NCI-H526 treated with DMSO at 0.1 percent for 48 hours (cell line): ENCODE data around the gene ZNF22.
"Not testable (repeated sequence)": the region's sequence is repeated elsewhere in the genome, so short reads cannot be mapped to it uniquely, and the experiment has no call there.

Experiments used
- DNase-seq: peaks from one replicate; lab custom pipeline; 2025; lab: John Stamatoyannopoulos, UW

The ZNF22 gene

DNA sequence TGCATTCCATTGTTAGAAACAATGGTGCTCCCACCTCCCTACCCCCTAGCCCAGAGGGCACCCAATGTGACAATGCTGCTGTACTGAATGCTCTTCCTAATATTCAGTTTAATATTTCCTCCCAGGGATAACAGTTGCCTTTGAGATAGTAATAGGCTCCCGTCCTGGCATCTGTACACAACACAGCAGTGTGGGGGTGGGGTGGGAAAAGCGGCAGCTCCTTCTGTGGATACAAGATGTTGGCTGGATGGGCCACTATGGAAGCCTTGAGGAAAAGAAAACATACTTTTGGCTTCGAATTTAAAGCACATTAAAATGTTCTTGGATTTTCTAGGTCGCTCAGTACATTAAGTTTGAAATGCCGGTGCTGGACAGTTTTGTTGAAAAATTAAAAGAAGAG is 9.2 kb upstream of the ZNF22 start:
- no peak for DNase-seq

DNA sequence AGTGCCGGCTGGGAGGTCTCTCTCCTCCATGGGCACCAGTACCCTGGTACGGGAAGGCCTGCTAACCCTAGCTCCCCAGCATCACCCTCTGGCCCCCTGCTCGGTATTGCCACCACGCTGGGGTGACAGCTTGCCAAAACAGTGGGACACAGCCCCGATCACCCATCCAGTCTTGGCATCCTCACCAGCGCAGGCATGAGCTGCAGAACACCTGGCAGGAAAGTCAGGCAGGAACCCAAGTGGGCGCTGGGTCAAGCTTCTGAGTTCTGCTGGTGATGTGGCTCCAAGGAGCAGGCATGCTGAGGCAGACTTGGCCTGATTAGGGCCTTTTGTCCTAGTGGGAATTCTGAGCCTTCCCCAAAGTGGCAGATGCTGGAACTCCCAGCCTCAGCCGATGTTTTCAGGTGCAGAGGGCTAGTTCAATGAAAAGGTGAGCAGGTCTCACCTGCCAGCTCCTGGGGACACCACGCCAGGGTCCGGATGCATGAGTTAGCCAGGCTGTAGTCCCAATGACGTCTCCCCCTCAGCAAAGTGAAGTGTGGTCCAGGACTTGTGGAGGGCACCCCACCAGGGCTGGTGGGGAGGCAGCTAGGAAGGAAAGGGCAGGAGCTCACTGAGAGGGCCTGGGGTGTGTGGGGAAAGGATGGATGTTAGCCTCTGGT is 8.5 kb upstream of the ZNF22 start:
- DNase-seq = no peak

DNA sequence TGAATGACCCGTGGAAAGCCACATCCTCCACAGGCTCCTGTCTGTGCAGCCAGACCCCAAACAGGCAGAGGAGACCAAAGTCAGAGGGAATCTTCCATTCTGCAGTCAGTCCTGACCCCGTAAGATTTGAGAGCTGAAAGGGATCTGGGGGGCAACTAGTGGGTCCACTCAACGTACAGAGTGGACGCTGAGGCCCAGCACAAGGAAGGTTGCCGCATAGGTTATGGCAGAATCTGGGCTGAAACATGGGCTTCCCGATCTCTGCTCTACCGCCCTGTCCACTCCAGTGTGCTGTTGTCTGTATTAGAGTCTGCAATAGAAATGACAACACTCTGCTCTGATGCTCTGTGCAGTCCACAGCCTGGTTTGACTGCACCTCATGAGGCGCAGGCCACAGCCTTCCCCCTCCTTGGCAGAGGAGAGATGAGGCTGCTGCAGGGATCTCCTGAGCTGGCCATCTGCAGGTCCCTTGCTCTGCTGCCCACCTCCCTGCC is 7.9 kb upstream of the ZNF22 start:
- DNase-seq = no peak

DNA sequence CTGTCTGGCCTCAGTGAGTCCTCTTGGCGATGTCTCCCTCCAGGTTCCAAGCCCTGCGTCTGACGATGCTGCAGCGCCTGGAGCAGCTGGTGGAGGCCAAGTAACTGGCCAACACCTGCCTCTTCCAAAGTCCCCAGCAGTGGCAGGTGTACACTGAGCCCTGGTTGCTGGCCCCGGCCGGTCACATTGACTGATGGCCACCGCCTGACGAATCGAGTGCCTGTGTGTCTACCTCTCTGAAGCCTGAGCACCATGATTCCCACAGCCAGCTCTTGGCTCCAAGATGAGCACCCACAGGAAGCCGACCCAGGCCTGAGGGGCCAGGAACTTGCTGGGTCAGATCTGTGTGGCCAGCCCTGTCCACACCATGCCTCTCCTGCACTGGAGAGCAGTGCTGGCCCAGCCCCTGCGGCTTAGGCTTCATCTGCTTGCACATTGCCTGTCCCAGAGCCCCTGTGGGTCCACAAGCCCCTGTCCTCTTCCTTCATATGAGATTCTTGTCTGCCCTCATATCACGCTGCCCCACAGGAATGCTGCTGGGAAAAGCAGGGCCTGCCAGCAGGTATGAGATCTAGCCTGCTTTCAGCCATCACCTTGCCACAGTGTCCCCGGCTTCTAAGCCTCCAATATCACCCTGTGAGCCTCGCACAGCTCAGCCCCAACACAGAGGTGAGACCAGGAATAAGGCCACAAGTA is 7.3 kb upstream of the ZNF22 start:
- no peak for DNase-seq

DNA sequence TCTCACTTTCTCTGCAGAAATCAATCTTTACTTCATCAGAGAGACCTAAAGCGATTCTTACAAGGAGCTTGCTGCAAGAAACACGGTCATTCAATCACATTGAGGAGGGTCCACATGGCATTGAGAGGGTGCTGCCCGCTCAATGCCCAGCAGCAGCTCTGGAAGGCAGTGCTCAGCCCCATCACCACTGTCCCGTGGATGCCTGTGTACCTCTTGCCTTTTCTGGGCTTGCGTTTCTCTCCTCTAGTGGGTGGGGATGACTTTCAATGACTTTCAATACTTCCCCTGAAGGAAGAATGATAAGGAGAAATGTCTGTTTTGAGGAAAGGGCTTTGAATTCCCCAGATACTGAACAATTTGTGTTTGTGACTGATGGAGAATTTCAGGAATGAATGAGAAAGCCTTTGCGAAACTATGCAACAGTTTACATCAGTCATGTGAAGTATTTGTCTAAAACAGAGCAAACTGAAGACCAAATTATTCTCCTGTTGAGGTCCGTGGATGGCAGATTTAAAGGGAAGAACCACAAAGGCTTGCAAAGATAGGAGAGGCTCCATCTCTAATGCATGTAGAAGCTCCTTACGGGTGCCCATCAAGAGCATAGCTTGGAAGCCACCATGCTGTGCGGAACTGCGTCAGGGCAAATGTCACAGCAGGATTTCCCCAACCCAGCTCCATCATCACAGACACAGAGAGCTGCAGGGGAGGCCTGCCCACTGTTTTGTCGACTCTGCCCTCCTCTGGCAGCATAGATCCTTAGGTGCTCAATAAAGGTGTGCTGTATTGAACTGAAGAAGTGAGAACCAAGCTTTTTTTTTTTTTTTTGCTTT is 6.6 kb upstream of the ZNF22 start:
- DNase-seq = no peak

DNA sequence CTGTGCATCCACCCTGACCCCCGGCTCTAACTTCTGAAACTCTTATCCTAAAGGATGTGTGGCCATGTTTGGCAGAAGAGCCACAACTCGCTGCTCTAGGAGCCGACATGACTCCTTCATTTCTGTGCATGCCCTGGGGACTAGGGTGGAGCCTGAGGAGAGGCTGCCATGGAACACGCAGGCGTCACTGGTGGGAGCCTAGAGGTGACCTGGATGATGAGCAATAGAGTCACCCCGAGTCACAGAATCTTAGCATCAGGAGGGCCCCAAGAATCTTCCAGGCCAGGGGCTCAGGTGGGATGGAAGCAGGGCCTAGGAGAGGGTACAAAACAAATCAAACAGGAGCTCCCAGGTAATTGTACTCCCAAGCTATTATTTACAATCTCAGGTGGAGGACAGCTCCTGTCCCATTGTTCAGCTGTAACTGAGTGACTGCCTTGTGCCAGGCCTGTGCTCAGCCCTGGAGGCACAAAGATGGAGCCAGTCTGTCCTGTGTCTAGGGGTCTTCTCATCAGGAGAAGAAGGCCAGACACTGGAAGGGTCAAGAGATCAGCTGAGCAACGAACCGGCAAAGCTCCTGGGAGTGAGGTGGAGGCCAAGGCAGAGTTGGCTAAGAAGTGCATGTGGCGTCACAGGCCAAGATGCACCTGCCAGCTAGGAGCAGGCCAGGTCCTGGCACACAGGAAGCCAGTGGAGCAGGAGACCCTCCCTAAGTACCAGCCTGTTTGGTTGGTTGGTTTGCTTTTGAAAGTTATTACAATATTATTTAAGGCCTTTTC is 5.8 kb upstream of the ZNF22 start:
- no peak for DNase-seq

DNA sequence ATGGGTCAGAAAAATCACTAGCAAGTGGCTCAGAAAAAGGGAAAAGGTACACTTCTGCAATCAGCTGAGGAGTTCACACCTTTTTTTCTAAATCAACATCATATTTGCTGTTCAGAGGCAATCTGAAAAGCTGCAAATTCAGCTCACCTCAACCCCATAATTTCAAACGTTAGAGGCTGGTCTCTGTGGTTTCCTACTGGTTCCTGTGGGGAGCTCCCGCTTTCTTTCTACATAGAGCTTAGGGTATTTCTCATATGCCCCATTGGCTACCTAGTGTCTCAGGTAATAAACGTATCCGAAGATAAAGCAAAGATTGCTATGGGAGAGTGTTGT is 5.2 kb upstream of the ZNF22 start:
- DNase-seq = no peak

DNA sequence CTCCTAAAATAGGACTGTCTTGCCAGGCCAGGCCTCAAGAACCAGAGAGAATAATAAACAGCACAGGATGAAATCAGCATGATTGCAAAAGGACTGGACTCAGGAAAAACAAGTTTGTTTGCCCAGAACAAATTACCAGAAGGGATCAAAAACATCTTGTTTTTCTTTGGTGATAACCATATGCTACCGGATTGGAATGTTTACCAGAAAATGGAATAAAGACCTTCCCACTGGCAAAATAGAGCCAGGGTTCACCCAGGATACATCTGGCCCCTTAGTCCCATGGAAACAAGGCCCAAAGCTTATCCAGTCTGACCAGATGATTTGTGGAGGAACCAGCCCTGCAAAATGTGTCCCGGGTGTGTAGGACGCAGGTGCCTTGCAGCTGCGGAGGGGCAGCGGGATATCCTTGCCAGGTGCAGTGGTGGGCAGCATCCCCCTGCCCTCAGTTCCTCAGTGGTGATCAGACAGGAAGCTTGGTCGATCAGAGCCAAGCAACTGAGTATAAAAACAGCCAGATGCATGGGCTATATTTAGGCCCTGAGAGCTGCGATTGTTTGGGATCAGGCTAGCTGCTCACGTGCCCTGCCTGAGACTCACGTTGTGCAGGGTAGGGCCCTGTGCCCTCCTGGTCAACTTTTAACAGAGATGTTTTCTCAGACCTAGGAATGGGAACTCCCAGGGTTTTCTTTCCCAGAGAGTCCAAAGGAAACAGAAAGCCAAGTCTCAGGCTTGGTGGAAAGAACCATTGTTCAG is 4.6 kb upstream of the ZNF22 start:
- no peak for DNase-seq

DNA sequence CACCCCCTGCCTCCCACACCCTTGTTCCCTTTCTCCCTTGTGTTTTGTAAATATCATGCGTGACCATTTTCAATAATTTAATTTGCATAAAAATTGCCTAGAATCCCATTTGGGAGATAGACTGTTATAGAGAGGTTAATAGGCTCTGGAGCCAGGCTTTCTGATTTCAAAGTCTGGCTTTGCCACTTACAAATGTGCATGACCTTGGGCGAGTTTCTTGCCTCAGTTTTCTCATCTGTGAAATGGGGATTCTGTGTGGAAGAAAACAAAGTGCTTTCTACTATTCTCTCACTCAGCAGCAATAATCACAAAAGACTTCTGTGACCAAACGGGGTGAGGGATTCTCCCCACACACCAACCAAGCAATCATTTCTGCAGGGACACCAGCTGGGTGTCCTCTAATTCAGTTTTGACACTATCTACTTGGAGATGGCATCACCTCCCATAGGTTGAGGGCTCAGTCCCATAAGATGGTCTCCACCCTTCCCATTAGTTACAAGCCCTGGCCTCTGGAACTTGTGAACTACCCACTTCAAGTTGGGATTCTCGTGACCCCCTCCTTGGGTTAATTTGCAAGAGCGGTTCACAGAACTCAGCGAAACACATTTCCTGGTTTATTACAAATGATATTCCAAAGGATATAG is 3.5 kb upstream of the ZNF22 start:
- no peak for DNase-seq

DNA sequence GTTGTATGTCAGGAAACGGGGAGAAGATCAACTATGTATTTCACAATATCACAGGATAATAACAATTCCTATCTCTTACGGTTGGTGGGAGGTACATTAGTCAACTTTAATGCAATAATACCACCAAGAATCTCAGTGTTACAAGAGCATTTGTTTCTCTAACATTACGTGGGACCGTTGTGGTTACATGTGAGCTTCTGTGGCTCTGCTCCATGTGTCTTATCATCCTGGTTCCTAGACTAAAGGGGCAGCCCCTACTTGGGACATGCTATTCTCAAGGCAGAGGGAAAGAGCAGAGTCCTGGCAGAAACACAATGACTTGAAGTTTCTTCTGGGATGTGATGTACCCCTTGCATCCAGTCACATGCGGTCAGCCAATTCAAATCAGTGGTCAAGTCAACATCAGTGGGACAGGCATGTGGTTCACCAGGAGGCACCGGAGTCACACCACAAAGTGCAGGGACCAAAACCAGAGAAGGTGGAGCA is 2.5 kb upstream of the ZNF22 start:
- DNase-seq = no peak

DNA sequence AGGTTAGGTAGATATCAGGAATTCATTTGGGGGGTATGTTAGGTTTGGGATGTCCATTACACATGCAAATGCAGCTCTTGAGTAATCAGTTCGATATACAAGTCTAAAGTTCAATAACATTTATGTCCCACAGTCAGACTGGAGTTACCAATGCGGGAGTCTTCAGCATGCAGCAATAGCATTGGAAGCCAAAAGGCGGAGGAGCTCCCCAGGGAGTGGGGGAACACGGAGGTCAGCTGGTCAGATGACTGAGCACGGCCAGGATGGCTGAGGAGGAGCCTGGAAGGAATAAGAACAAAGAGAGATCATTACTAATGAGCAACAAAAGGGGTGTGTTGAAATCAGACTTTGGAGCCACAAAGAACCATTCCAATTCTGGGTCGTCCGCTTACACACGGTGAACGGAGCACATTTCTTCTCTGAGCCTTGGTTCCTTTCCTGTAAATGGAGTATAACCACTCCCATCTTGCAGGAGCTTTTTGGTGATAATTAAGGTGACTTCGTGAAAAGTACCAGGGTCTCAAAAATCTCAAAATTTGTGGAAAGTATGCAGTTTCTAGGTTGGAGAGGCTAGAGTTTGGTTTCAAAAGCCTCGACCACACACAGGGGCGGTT is 478 bp upstream of the ZNF22 start:
- no peak for DNase-seq

DNA sequence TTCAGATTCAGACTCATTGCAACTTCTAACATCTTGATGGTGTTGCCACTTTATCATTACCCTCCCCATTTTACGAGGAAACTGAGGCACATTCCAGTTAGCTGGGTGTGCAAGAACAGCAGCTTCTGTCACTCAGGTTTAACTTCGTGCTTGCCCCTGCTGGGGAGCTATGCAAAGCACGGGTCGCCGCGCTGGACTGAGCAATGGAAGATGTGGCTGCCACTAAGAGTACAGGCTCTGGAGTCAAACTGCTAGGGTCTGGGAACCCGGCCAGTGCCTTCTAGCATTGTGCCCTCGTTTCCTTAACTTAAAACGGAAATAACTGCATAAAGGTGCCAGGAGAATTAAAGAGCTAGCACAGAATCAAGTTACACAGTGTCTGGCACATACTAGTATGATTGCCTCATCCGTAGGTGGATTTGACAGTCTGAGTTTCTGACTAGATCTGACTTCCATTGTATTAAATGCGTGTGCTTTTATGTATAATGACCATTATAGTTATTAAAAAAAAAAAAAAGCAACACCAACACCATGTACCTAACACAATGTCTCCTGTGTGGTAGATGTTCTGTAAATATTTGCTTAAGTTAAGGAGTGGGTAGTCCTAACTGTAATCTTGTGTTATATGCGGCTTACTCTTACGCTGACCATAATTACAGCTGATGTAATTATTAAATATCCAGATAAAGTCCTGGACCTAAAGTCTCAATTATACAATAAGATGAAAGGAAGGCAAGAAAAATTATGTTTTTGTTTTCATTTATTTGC is 842 bp downstream of the ZNF22 start:
- DNase-seq = peak; percentile 39

DNA sequence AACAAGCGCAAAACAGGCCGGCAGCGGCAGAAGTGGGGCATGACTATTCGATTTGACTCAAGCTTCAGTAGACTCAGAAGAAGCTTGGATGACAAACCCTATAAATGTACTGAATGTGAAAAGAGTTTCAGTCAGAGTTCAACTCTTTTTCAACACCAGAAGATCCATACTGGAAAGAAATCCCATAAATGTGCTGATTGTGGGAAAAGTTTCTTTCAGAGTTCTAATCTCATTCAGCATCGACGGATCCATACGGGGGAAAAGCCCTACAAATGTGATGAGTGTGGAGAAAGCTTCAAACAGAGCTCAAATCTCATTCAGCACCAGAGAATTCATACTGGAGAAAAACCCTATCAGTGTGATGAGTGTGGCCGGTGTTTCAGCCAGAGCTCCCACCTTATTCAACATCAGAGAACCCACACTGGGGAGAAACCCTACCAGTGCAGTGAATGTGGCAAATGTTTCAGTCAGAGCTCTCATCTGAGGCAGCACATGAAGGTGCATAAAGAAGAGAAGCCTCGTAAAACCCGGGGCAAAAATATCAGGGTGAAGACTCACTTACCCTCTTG is 2.8 kb downstream of the ZNF22 start:
- no peak for DNase-seq

DNA sequence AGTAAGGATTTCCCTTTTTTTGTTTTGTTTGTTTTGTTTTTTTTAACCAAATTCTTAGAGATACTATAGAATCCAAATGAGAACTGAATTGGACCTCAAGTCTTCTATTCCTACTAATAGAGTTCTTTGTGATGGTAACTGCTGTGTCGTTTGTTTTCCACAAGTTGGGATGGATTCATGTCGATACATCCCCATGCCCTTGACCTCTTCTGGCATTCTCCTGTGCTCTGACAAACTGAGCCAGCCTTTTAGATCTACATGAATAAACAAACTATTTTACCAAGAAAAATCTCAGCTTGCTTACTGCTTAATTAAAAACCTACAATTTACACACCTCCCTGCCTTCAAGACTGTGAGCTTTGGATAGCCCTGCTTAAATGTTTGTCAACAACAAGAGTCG is 3.9 kb downstream of the ZNF22 start:
- DNase-seq = no peak

DNA sequence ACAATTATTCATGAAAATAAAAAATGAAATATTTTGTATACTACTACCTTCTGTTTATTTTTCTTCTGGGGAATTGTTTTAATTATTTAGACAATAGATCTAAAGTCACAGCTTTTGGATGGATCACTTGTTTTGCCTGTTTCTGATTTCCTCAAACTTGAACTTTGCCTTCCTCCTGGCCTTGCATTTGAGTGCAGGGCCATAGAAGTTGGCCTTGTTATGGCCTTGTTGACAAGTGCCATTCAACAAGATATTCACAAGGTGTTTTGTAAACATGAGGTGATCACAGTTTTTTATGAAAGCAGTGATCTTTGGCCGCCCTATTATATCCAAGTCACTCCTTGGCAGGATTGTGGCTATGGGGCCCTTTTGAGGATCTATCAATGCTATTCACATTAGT is 4.6 kb downstream of the ZNF22 start:
- DNase-seq = no peak

DNA sequence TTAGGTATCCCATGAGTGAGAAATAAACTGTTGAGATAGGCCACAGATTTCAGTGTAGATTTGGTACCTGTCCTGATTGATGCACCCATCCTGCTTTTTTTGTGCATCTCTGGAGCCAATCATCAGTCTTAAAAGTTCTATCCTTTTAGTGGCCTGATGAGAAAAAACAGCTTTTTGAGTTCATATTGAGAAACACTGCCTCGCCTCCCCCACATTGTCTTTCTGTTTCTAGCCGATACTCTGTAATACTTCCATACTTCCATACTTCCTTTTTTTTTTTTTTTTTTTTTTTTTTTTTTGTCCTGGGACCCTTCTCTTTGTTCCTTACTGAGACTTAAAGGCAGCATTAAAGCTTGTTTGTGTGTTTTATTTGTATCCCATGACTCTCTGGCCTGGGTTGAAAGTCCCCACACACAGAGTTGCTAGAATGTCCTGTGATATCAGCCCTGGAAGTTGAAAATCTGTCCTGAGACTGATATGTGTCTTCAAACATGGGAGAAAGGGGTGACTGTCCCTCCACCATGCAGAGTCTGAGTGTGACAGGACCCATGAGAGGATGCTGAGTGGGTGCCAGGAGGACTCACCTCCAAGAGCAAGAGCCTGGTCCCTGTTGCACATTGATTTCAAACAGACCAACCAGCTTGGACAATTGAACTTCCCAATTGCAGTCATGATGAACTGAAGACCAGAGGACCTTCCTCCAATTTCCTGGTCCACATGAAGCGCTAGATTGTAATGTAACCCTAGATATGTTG is 5.7 kb downstream of the ZNF22 start:
- no peak for DNase-seq

DNA sequence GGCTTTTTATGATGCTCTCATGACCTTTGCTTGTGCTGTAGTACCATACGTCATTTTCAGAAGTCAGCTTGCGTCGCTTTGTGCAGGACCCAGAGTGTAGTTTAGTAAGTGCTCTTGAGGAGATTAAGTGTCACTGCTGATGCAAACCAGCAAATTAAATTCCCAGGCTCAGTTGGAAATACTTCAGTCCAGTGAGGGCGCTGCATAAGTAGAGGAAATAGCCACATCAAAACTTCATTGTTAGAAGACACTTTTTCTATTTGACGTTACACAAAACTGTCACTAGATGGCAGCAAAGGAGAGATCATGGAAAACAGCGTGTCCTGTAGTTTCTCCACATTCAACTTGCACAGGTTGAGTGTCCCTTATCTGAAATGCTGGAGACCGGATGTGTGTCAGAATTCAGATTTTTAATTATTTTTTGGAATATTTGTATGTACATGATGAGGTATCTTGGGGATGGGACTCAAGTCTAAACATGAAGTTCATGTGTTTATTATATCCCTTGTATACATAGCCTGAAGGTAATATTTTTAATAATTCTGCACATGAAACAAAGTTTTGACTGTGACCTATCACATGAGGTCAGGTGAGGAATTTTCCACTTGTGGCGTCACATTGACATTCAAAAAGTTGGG is 7.9 kb downstream of the ZNF22 start:
- DNase-seq = peak; percentile 78

DNA sequence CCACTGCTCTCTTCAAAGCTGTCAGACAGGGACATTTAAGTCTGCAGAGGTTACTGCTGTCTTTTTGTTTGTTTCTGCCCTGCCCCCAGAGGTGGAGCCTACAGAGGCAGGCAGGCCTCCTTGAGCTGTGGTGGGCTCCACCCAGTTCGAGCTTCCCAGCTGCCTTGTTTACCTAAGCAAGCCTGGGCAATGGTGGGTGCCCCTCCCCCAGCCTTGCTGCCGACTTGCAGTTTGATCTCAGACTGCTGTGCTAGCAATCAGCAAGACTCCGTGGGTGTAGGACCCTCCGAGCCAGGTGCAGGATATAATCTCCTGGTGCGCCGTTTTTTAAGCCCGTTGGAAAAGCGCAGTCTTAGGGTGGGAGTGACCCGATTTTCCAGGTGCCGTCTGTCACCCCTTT is 13.8 kb downstream of the ZNF22 start:
- DNase-seq = not testable (repeated sequence)
